Lower lobe of right lung (tissue), 2 donors: ENCODE results near the gene DDX49. TPM values are rescaled to one million over a fixed set of nuclear protein-coding genes. Genes with fewer than 3 reads are reported as not detected.

Source experiments
- ATAC-seq, 2 donors: fragments of 200-7000 bp; cut with Tn5 transposase; one replicate each; pipeline ENCODE4 v1.9.1; 2020 to 2022; ENCODE audit warnings: mild to moderate bottlenecking in 2 of 2, moderate library complexity in 2 of 2
- DNase-seq: peaks from one replicate; pipeline ENCODE4 v3.0.0-alpha.2; 2020
- H3K27ac ChIP-seq: fragments of 200-600 bp; one replicate; pipeline ENCODE4 v1.8.0; 2022
- H3K27me3 ChIP-seq: fragments of 200-600 bp; one replicate; pipeline ENCODE4 v1.8.0; 2022; ENCODE audit warnings: low read depth
- H3K36me3 ChIP-seq: fragments of 200-600 bp; one replicate; pipeline ENCODE4 v1.8.0; 2022; ENCODE audit warnings: mild to moderate bottlenecking
- H3K4me1 ChIP-seq: fragments of 200-600 bp; one replicate; pipeline ENCODE4 v1.8.0; 2022
- H3K4me3 ChIP-seq: fragments of 200-600 bp; one replicate; pipeline ENCODE4 v1.8.0; 2022; ENCODE audit warnings: mild to moderate bottlenecking
- H3K9me3 ChIP-seq: fragments of 200-600 bp; one replicate; pipeline ENCODE4 v1.8.0; 2022
- CTCF ChIP-seq: fragments of 200-600 bp; IDR thresholded peaks from one replicate; pipeline ENCODE4 v1.8.0; 2022; ENCODE audit warnings: antibody characterized with exemption, mild to moderate bottlenecking
- intact Hi-C: fragments of 100-400 bp; cut with DNase I; formaldehyde crosslinking; loops from one replicate; pipeline ENCODE4 v1.11.0; 2022
- total RNA-seq: library from RNA; stranded (reverse); fragmentation: NEBNext Ultra II Directional; extraction: Animal tissue kit (Norgen Biotek cat#: 25700); gene quantifications from one replicate; pipeline ENCODE4 v1.2.1, GENCODE V29; 2021
- donor health status: DM: no; HTN: yes; CAD: no; lungs with severe emphysema.

DDX49 gene
- total RNA-seq, 1 donor from 2014 or later: 32.2 TPM

- Histone ChIP-seq H3K27ac (no peak overlapping the region), H3K4me1 (peaks cover 27% of the 10 kb centered on the region), H3K4me3 (no peak overlapping the region), H3K27me3 (no peaks in the 10 kb centered on the region), H3K9me3 (no peaks in the 10 kb centered on the region), H3K36me3 (no peaks in the 10 kb centered on the region)
- DNase-seq: no peak
- intact Hi-C loops: no loop called here
- no peak for TF ChIP-seq CTCF
- no peak for ATAC-seq
These were observed 55.5 kb downstream of the DDX49 start for GRCh38 chr19:18975011-18975410.

- ATAC-seq: no peak
- Histone ChIP-seq H3K27ac (no peak overlapping the region), H3K27me3 (no peaks in the 10 kb centered on the region), H3K4me3 (no peak overlapping the region), H3K4me1 (peaks cover 22% of the 10 kb centered on the region), H3K36me3 (no peaks in the 10 kb centered on the region), H3K9me3 (no peaks in the 10 kb centered on the region)
- intact Hi-C loops: no loop called here
- TF ChIP-seq CTCF: no peak
- DNase-seq: no peak
These were observed 56.4 kb downstream of the DDX49 start for GRCh38 chr19:18975869-18976268.

Other genes with a start within 250 kb of the DDX49 start
- gene CRTC1, start 236.0 kb upstream of the DDX49 start, total RNA-seq: 16.2 TPM
- gene COMP, start 128.4 kb upstream of the DDX49 start, total RNA-seq: 2.3 TPM
- 75.8 TPM for gene UPF1, start 87.8 kb upstream of the DDX49 start, total RNA-seq
- gene CERS1, start 23.6 kb upstream of the DDX49 start, total RNA-seq: not detected
- 145 TPM for gene COPE, start 328 bp upstream of the DDX49 start, total RNA-seq
- gene HOMER3, start 21.5 kb downstream of the DDX49 start, total RNA-seq: 20.5 TPM
- gene SUGP2, start 113.8 kb downstream of the DDX49 start, total RNA-seq: 72.6 TPM
- gene ARMC6, start 113.9 kb downstream of the DDX49 start, total RNA-seq: 20.2 TPM
- gene SLC25A42, start 144.3 kb downstream of the DDX49 start, total RNA-seq: 16.3 TPM
- 28.1 TPM for gene TMEM161A, start 218.8 kb downstream of the DDX49 start, total RNA-seq